SK-N-MC (cell line): ENCODE measurements around the gene CWF19L2.

Experiments
- EZH2 ChIP-seq: fragments of 200-600 bp; sonication (generic); IDR thresholded peaks from one replicate; pipeline ENCODE4 v1.6.1; 2017; ENCODE audit warnings: antibody characterized with exemption
- FOXP2 ChIP-seq: optimal IDR thresholded peaks from 2 replicates; pipeline ENCODE3; 2011; ENCODE audit warnings: mild to moderate bottlenecking, moderate library complexity; ENCODE audit not compliant: insufficient read depth; ENCODE audit errors: extremely low read length, control extremely low read depth
- POLR2AphosphoS5 ChIP-seq: IDR thresholded peaks from 2 replicates; pipeline ENCODE4 v1.6.1; 2012; ENCODE audit warnings: mild to moderate bottlenecking, low read depth, low read length, borderline replicate concordance

GRCh38 chr11:107316426-107316825 lies 141.2 kb downstream of the CWF19L2 start:
- TF ChIP-seq EZH2 (no peak), POLR2AphosphoS5 (no peak), FOXP2 (no peak)
